Mesothelial cell of epicardium (in vitro differentiated cells): ENCODE measurements around the gene MYH10. TPM values are rescaled to one million over a fixed set of nuclear protein-coding genes. Genes with fewer than 3 reads are reported as not detected.
"Not testable (repeated sequence)": the region's sequence is repeated elsewhere in the genome, so short reads cannot be mapped to it uniquely, and the experiment has no call there.

Experiments used
- DNase-seq, 2 experiments: peaks; one replicate each; pipeline ENCODE4 v3.0.0; 2021; ENCODE audit warnings: low spot score in 2 of 2; ENCODE audit not compliant: unreplicated experiment in 2 of 2
- H3K27ac Mint-ChIP-seq: 2 replicates; pipeline ENCODE4 v1.8.0; 2021; ENCODE audit warnings: mixed read lengths
- H3K27me3 Mint-ChIP-seq: 2 replicates; pipeline ENCODE4 v1.8.0; 2021; ENCODE audit warnings: low read depth, mixed read lengths
- H3K36me3 Mint-ChIP-seq: 2 replicates; pipeline ENCODE4 v1.8.0; 2021; ENCODE audit warnings: mixed read lengths
- H3K4me1 Mint-ChIP-seq: 2 replicates; pipeline ENCODE4 v1.8.0; 2021; ENCODE audit warnings: mixed read lengths
- H3K4me3 Mint-ChIP-seq: 2 replicates; pipeline ENCODE4 v1.8.0; 2021; ENCODE audit warnings: mild to moderate bottlenecking, moderate library complexity, mixed read lengths
- H3K9me3 Mint-ChIP-seq: 2 replicates; pipeline ENCODE4 v1.8.0; 2021; ENCODE audit warnings: mixed read lengths
- CTCF ChIP-seq: fragments of 200-600 bp; sonication (generic); IDR thresholded peaks from one replicate; pipeline ENCODE4 v1.5.0; 2021; ENCODE audit warnings: antibody characterized with exemption; ENCODE audit not compliant: unreplicated experiment
- total RNA-seq: library from RNA; stranded (reverse); gene quantifications from 3 replicates; pipeline ENCODE4 v1.2.1, GENCODE V29; 2021

MYH10 gene
- total RNA-seq, 1 donor from 2014 or later, result 328 TPM

- peaks cover 1% of the 10 kb centered on the region for H3K27me3 Mint-ChIP-seq
Measured at GRCh38 chr17:8664456-8665126, 34.1 kb upstream of the MYH10 start.

GRCh38 chr17:8662973-8663372 is 32.4 kb upstream of the MYH10 start:
- no peak for DNase-seq
- H3K9me3 Mint-ChIP-seq, result no peaks in the 10 kb centered on the region
- H3K27ac Mint-ChIP-seq, result no peak overlapping the region
- H3K27me3 Mint-ChIP-seq, result peaks cover 1% of the 10 kb centered on the region
- H3K4me1 Mint-ChIP-seq, result peaks cover 18% of the 10 kb centered on the region
- H3K4me3 Mint-ChIP-seq, result no peak overlapping the region
- no peak for TF ChIP-seq CTCF
- no peaks in the 10 kb centered on the region for H3K36me3 Mint-ChIP-seq

More at GRCh38 chr17:8664456-8665126, 34.1 kb upstream of the MYH10 start:
- H3K36me3 Mint-ChIP-seq, result no peaks in the 10 kb centered on the region
- H3K27ac Mint-ChIP-seq, result no peak overlapping the region
- H3K9me3 Mint-ChIP-seq, result no peaks in the 10 kb centered on the region
- no peak for DNase-seq
- TF ChIP-seq CTCF, result no peak
- H3K4me3 Mint-ChIP-seq, result no peak overlapping the region
- H3K4me1 Mint-ChIP-seq, result peaks cover 30% of the 10 kb centered on the region

- no peak for DNase-seq
- Mint-ChIP-seq H3K27me3 (peaks cover 1% of the 10 kb centered on the region), H3K27ac (no peak overlapping the region), H3K9me3 (peaks cover 4% of the 10 kb centered on the region), H3K4me1 (peaks cover 15% of the 10 kb centered on the region), H3K36me3 (peaks cover 3% of the 10 kb centered on the region), H3K4me3 (no peak overlapping the region)
- TF ChIP-seq CTCF, result no peak
Measured at GRCh38 chr17:8662076-8662831, 31.7 kb upstream of the MYH10 start.

- Mint-ChIP-seq H3K9me3 (peaks cover 11% of the 10 kb centered on the region), H3K4me1 (peaks cover 15% of the 10 kb centered on the region)
- not testable (repeated sequence) for H3K4me3 Mint-ChIP-seq, H3K27me3 Mint-ChIP-seq, DNase-seq, H3K36me3 Mint-ChIP-seq, H3K27ac Mint-ChIP-seq
Measured at GRCh38 chr17:8660709-8661108, 30.2 kb upstream of the MYH10 start.

- H3K9me3 Mint-ChIP-seq, result peaks cover 11% of the 10 kb centered on the region
- peaks cover 1% of the 10 kb centered on the region for H3K27me3 Mint-ChIP-seq
- TF ChIP-seq CTCF, result no peak
- H3K4me3 Mint-ChIP-seq, result no peak overlapping the region
- H3K36me3 Mint-ChIP-seq, result peaks cover 7% of the 10 kb centered on the region
- H3K4me1 Mint-ChIP-seq, result peaks cover 11% of the 10 kb centered on the region
- no peak overlapping the region for H3K27ac Mint-ChIP-seq
- DNase-seq, result no peak
Measured at GRCh38 chr17:8659758-8660410, 29.4 kb upstream of the MYH10 start.

GRCh38 chr17:8658810-8659209 is 28.3 kb upstream of the MYH10 start:
- no peak for DNase-seq
- peaks cover 8% of the 10 kb centered on the region for H3K4me1 Mint-ChIP-seq
- no peak overlapping the region for H3K4me3 Mint-ChIP-seq
- no peak overlapping the region for H3K27ac Mint-ChIP-seq
- TF ChIP-seq CTCF, result no peak
- H3K27me3 Mint-ChIP-seq, result peaks cover 1% of the 10 kb centered on the region
- peaks cover 7% of the 10 kb centered on the region for H3K36me3 Mint-ChIP-seq
- H3K9me3 Mint-ChIP-seq, result peaks cover 18% of the 10 kb centered on the region
